Upper lobe of left lung (tissue), 6 donors: ENCODE data around the gene ATP1B1. TPM values are rescaled to one million over a fixed set of nuclear protein-coding genes. Genes with fewer than 3 reads are reported as not detected.
A peak's percentile ranks its signal among the peaks of the same experiment; 100 is the strongest.

Experiments used
- ATAC-seq, 2 donors: fragments of 200-7000 bp; cut with Tn5 transposase; one replicate each; pipeline ENCODE4 v1.9.1; 2022; ENCODE audit warnings: mild to moderate bottlenecking in 2 of 2, moderate library complexity in 2 of 2; ENCODE audit not compliant: low FRiP score in 2 of 2
- DNase-seq, 2 donors: peaks; one replicate each; pipeline ENCODE4 v3.0.0-alpha.2; 2019 to 2020
- H3K27ac ChIP-seq, 4 donors: fragments of 200-600 bp; sonication (generic); one replicate each; pipeline ENCODE4 v1.5.1; 2016 to 2019
- H3K27me3 ChIP-seq, 4 donors: fragments of 200-600 bp; sonication (generic); one replicate each; pipeline ENCODE4 v1.5.1; 2017 to 2019
- H3K36me3 ChIP-seq, 4 donors: fragments of 200-600 bp; sonication (generic); one replicate each; pipeline ENCODE4 v1.5.1; 2016 to 2019
- H3K4me1 ChIP-seq, 4 donors: fragments of 200-600 bp; sonication (generic); one replicate each; pipeline ENCODE4 v1.5.1; 2018 to 2019
- H3K4me3 ChIP-seq, 4 donors: fragments of 200-600 bp; sonication (generic); one replicate each; pipeline ENCODE4 v1.5.1; 2017 to 2019; ENCODE audit warnings: mild to moderate bottlenecking in 2 of 4, moderate library complexity in 1 of 4
- H3K9me3 ChIP-seq, 4 donors: fragments of 200-600 bp; sonication (generic); one replicate each; pipeline ENCODE4 v1.5.1; 2018 to 2019
- CTCF ChIP-seq, 6 experiments: fragments of 450-650 bp in 4 of 6; fragments of 200-600 bp in 2 of 6; sonication (generic) in 2 of 6; IDR thresholded peaks; one replicate each; pipeline ENCODE4 v1.5.1; 2016 to 2019; ENCODE audit warnings: antibody characterized with exemption in 6 of 6
- EP300 ChIP-seq, 4 donors: sonication (generic); formaldehyde crosslinking; IDR thresholded peaks; one replicate each; pipeline ENCODE4 v1.5.1; 2017; ENCODE audit warnings: antibody characterized with exemption in 4 of 4, control low read depth in 2 of 4
- POLR2A ChIP-seq, 4 donors: fragments of 450-650 bp; IDR thresholded peaks; one replicate each; pipeline ENCODE4 v1.5.1; 2016 to 2017; ENCODE audit warnings: antibody characterized with exemption in 4 of 4, mild to moderate bottlenecking in 2 of 4
- POLR2AphosphoS5 ChIP-seq, 2 donors: sonication (generic); formaldehyde crosslinking; IDR thresholded peaks; one replicate each; pipeline ENCODE4 v1.5.1; 2017; ENCODE audit warnings: antibody characterized with exemption in 2 of 2
- WGBS, 2 donors: methylation state at CpG; one replicate each; pipeline ENCODE4 v1.1.5; 2017 to 2018; 5-methylcytosine and 5-hydroxymethylcytosine counted together
- total RNA-seq, 6 donors: library from RNA; depleted of rRNA in 4 of 6; stranded (reverse); fragments of >200 nt in 4 of 6; gene quantifications; one replicate each; pipeline versions ENCODE4 v1.1.0 to v1.2.1, GENCODE V29; 2016 to 2021
- donor health status: DM: no; HTN: no; CAD: no; lungs with moderate emphysema.
- donor health status: DM: no; HTN: yes; CAD: no; lungs with severe emphysema.

Gene ATP1B1
- total RNA-seq, 6 donors from 2014 or later: 31.4 to 309 (median 172) TPM

- WGBS, 2 donors: 58 to 91% methylated on average over 1 of the region's 1 CpG
Observed at GRCh38 chr1:169078163-169078883, 28.2 kb upstream of the ATP1B1 start.

GRCh38 chr1:169081503-169082123 lies 24.9 kb upstream of the ATP1B1 start:
- Histone ChIP-seq H3K27ac (no peak overlapping the region), H3K36me3 (no peaks in the 10 kb centered on the region), H3K4me3 (no peak overlapping the region), H3K9me3 (no peaks in the 10 kb centered on the region), H3K27me3 (no peaks in the 10 kb centered on the region), H3K4me1 (no peaks in the 10 kb centered on the region)
- WGBS, 2 donors: 85 to 96% methylated on average over 5 of the region's 5 CpGs
- DNase-seq: no peak
- TF ChIP-seq CTCF (IDR thresholded peaks at IDR 0.05) (no peak), EP300 (IDR thresholded peaks at IDR 0.05) (no peak), POLR2AphosphoS5 (IDR thresholded peaks at IDR 0.05) (no peak), POLR2A (IDR thresholded peaks at IDR 0.05) (no peak)
- ATAC-seq: no peak

More at GRCh38 chr1:169078163-169078883, 28.2 kb upstream of the ATP1B1 start:
- H3K27ac ChIP-seq: no peak overlapping the region
- no peaks in the 10 kb centered on the region for H3K4me1 ChIP-seq
- TF ChIP-seq CTCF (IDR thresholded peaks at IDR 0.05) (no peak), EP300 (IDR thresholded peaks at IDR 0.05) (no peak), POLR2A (IDR thresholded peaks at IDR 0.05) (no peak), POLR2AphosphoS5 (IDR thresholded peaks at IDR 0.05) (no peak)
- no peak overlapping the region for H3K4me3 ChIP-seq
- H3K9me3 ChIP-seq: no peaks in the 10 kb centered on the region
- ATAC-seq (no peak), DNase-seq (no peak)
- H3K27me3 ChIP-seq: no peaks in the 10 kb centered on the region
- no peaks in the 10 kb centered on the region for H3K36me3 ChIP-seq

- Histone ChIP-seq H3K36me3 (no peaks in the 10 kb centered on the region), H3K9me3 (no peaks in the 10 kb centered on the region), H3K4me3 (no peak overlapping the region), H3K27ac (no peak overlapping the region), H3K4me1 (no peaks in the 10 kb centered on the region), H3K27me3 (no peaks in the 10 kb centered on the region)
- ATAC-seq (no peak), DNase-seq (no peak)
- 44 to 55% methylated on average over 2 of the region's 2 CpGs for WGBS, 2 donors
- TF ChIP-seq EP300 (IDR thresholded peaks at IDR 0.05) (no peak), POLR2AphosphoS5 (IDR thresholded peaks at IDR 0.05) (no peak), POLR2A (IDR thresholded peaks at IDR 0.05) (no peak), CTCF (IDR thresholded peaks at IDR 0.05) (no peak)
Observed at GRCh38 chr1:169085911-169086310, 20.6 kb upstream of the ATP1B1 start.

- Histone ChIP-seq H3K27ac (no peak overlapping the region), H3K4me1 (no peaks in the 10 kb centered on the region), H3K36me3 (no peaks in the 10 kb centered on the region), H3K4me3 (no peak overlapping the region), H3K9me3 (no peaks in the 10 kb centered on the region), H3K27me3 (no peaks in the 10 kb centered on the region)
- ATAC-seq (peak in 1 of 2 donors; percentile 45), DNase-seq (no peak)
- TF ChIP-seq POLR2AphosphoS5 (IDR thresholded peaks at IDR 0.05) (no peak), EP300 (IDR thresholded peaks at IDR 0.05) (no peak), CTCF (IDR thresholded peaks at IDR 0.05) (no peak), POLR2A (IDR thresholded peaks at IDR 0.05) (no peak)
- 90 to 92% methylated on average over 2 to 3 of the region's 3 CpGs for WGBS, 2 donors
Observed at GRCh38 chr1:169086603-169087455, 19.7 kb upstream of the ATP1B1 start.
